Inferior parietal cortex (tissue), 1 donor: Measurements from ENCODE around the gene KAT2A.
A peak's percentile ranks its signal among the peaks of the same experiment; 100 is the strongest.

Experiments used
- DNase-seq: peaks from one replicate; pipeline ENCODE4 v3.0.0-alpha.2; 2016; ENCODE audit errors: extremely low spot score

Gene KAT2A

GRCh38 chr17:42135664-42136653 lies 14.8 kb upstream of the KAT2A start:
- no peak for DNase-seq

- DNase-seq: no peak
Observed at GRCh38 chr17:42135151-42135550, 14.0 kb upstream of the KAT2A start.

DNA sequence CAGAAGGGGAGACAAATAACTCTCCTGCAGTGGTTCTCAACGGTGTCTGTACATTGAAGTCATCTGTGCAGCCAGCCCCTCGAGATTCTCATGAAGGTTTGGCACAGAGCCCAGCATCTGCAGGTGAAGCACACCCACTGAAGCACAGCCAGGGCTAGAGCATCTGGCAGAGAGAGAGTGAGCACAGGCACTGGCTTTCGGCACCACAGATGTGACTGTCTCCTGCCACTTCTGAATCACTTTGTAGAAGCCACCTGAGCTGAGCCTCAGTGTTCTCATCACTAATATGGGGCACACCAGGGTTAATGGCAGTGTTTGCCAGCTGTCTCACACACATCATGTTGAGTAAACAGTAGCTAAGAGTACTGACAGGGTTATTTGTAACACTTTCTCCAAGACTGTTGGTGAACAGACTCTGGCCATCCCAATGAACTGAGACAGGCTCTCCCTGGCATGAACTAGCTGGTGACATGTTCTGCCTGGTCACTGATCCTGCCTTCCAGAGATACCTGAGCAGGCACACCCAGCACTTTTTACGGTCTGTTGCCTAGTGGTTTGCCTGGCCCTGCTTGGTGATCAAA lies 12.4 kb upstream of the KAT2A start:
- no peak for DNase-seq

DNA sequence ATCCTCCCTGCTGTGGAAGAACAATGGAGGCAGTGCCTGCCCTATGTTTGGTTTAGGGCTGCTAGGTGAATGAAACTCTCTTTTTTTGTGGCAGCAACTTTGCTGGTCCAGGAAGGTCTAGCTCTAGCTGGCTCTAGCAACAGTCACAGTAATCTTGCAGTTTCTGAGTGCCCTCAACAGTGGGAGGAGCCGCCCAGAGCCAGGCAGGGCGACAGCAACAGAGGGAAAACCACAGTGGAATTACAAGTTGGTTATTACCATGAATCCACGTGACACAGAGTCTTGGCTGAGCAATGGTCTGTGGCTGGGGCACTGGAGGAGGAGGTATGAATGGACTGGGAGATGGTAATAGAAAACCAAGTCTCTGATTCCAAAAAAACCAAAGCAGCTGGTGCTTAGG lies 11.8 kb upstream of the KAT2A start:
- DNase-seq: peak; percentile 68

GRCh38 chr17:42131981-42132432 lies 10.8 kb upstream of the KAT2A start:
- no peak for DNase-seq

GRCh38 chr17:42131232-42131631 lies 10.1 kb upstream of the KAT2A start:
- DNase-seq: no peak

- no peak for DNase-seq
Observed at GRCh38 chr17:42130310-42130936, 9.3 kb upstream of the KAT2A start.

- DNase-seq: no peak
Observed at GRCh38 chr17:42129109-42129837, 8.1 kb upstream of the KAT2A start.

- no peak for DNase-seq
Observed at GRCh38 chr17:42127414-42127813, 6.2 kb upstream of the KAT2A start.

- DNase-seq: no peak
Observed at GRCh38 chr17:42126836-42127235, 5.7 kb upstream of the KAT2A start.

DNA sequence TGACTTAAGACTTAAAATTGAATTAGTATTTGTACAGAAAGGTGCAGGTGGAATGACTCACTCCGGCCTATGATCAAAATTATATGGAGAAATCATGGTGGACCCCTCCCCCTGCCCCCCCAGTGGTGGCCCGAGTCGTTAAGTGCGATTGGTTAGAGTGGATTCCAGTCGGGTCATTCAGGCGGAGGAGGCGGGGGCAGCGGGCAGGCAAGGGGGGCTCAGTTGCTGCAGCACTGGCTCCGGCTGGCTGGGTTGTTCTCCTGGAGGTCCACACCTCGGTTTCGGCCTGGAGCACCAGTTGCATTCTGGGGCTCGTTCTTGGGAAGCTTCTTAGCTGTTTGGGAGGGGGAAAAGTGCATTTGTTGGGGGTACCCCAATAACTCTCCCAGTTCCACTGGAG lies 4.4 kb upstream of the KAT2A start:
- DNase-seq: no peak

DNA sequence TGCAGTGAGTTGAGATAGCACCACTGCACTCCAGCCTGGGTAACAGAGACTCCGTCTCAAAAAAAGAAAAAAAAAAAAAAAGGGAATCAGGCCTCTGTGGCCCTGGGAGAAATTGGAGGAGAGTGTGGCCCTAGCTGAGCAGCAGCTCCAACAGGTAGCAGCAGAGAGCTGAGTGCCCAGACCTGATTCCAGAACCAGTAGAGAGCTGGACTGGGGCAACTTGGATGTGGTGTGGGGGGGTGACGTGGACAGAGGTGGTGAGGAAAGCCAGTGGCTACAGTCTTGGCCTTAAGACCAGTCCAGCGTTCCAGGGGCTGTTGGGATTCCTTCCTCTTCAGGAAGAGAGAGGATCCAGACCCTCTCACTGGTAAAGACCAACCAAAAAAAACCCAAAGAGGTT lies 3.1 kb upstream of the KAT2A start:
- DNase-seq: no peak

GRCh38 chr17:42122371-42123303 lies 1.5 kb upstream of the KAT2A start, which contains the start of gene HSPB9:
Gene HSPB9, plus strand, starts transcription at chr17:42122804. Its CDS starts 47 bp downstream, at chr17:42122851.
- DNase-seq: no peak

DNA sequence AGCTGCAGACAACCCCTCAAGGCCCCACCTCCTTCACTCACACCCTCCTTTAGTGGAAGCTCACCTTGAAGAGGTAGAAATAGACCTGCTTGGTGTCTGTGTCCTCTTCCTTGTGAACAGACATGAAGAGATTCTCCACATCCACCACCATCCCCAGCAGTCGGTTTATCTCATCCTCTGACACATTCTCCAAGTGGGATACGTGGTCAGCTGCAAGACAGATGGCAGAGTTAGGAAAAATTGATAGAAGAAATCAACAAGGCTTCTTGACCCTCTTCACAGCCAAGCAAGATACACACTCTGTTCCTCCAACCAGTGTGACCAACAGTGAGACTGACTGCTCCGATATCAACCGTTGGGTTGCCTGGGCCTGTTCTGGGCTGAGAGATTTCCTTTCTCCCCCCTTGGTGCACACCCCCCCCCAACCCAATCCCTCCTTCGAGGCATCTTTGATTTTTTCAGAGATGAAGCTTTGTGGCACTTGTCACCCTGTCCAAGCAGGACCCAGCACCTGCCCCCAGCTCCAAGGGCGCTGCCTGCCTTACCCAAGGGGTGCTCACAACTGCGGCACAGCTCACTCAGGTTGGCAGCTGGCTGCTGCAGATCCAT lies 902 bp downstream of the KAT2A start:
- DNase-seq: no peak

- no peak for DNase-seq
Observed at GRCh38 chr17:42119301-42119700, 1.9 kb downstream of the KAT2A start.

- DNase-seq: no peak
Observed at GRCh38 chr17:42118545-42118944, 2.6 kb downstream of the KAT2A start.

DNA sequence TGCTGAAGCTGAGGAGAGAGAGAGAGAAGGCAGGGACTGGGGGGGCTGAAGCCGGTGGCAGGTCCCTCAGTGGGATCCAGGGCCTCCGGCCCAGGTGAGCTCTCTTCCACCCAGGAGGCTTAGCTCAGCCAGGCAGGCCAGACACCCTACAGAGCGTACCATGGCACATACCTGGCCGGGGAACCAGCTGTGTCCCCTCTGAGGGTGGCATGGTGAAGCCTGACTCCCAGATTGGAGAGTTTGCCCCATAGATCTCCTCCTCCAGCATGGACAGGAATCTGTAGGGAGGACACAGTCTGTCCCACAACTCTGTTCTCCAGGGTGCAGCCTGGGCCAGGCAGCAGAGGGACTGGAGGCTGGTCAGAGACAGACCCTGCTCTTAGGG lies 3.0 kb downstream of the KAT2A start:
- no peak for DNase-seq

GRCh38 chr17:42117397-42118125 lies 3.6 kb downstream of the KAT2A start:
- DNase-seq: no peak

DNA sequence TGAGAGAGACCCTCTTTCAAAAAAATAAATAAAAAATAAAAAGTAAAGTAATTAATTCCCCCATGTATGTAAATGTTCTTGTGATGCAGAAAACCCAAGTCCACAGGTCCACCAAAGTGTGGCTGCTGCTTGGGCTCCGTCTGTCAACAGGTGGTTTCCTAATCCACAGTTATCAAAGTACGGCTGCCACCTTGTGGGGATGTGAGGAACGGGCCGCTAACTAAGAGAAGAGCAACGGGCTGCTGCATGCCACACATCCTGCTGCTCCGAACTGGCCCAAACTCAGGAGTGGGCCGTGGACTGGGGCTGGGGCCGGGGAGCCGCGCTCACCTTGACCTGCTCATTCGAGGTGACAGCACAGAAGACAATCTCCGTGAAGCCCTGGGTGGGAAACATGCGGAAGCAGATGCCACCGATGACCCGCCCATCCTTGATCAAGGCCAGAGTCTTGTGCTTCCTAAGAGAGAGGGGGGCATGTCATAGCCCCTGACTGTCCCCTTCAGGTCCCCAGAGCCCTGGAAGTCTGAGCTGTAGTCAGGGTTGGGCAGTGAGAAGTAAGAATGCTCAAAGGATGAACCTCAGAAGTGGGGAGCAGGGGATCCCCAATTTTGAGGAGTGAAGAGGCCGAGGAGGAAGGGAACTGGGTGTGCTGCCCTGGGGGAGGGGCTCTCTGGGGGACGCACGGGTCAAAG lies 4.3 kb downstream of the KAT2A start:
- DNase-seq: peak; percentile 87
